NCI-H748 (cell line): ENCODE measurements around the gene KRT81.

Source experiments
- DNase-seq: peaks from one replicate; lab custom pipeline; 2025; ENCODE audit not compliant: unreplicated experiment; lab: John Stamatoyannopoulos, UW

The KRT81 gene

DNA sequence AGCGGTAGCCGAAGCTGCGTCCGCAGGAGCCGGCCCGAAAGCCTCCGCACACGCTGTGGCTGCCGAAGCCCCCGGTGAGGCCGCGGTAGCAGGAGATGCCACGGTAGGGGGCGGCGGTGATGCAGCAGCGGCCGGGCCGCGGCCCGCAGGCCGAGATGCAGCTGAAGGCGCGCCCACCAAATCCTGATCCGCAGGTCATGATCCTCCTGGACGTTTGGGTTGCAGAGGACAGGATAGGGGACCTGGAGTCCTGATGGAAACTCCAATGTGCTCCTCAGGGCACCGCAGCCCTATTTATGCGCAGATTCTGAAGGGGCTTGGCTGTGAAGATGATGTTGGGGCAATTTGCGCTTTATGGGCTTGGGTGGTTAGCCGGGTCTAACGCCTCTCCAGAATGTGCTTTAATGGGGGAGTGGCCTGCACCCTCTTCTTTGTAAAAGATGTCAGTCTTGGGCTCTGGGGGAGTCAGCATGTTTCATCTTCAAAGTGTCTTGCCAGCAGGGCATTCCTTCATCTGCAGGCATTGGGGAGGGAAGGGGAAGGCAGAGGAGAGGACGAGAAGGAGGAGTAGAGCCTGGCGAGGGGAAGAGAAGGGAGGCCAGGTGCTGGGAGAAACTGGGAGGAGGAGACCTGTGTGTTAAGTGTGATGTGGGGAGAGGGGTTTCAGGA is at the start of gene KRT81:
Gene KRT81 (minus strand): TSS at position 268 of the 669 bp plus-strand sequence. CDS start 69 bp downstream, at position 199.
- no peak for DNase-seq

DNA sequence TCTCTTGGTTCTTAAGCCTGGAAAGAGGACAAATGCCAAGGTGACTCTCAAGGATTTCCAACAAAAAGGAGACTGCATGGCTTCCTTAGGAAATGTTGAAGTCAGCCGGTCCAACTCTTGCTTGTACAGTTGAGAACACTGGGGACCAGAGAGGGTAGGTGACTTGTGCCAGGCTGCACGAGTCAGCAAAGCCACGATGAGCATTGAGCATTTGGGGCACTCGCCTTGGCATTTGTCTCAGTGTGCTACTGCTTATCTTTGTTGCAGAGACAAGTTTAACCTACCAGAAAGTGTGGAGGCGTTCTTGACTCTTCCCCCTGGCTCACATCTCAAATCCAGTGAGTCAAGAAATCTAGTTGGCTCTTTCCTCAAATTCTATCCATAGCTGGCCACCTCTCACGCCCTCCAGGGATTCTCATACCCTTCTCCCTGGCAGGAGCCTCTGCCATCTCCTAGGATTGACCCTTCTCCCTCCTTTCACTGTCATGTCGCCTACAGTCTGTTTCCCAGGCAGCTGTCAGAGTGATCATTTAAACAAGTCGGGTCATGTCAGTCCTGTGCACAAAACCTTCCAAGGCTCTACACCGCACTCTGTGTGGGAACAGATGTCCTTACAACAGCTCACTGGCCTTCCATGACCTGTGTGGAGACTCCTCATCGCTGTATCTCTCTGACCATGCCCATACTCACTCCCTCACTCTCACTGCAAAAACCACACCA is 47.1 kb upstream of the KRT81 start:
- DNase-seq = no peak

DNA sequence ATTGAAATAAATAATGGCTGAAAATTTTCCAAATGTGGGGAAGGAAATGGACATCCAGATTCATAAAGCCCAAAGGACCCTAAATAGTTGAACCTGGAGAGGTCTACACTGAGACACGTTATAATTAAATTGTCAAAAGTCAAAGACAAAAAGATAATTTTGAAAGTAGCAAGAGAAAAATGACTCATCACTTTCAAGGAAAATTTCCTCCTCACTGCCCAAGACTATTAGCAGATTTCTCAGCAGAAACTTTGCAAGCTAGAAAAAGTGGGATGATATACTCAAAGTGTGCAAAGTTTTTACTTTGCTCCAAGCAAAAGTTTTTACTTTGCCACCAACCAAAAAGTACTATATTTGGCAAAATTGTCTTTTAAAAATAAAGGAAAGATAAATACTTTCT is 45.7 kb upstream of the KRT81 start:
- DNase-seq = no peak

DNA sequence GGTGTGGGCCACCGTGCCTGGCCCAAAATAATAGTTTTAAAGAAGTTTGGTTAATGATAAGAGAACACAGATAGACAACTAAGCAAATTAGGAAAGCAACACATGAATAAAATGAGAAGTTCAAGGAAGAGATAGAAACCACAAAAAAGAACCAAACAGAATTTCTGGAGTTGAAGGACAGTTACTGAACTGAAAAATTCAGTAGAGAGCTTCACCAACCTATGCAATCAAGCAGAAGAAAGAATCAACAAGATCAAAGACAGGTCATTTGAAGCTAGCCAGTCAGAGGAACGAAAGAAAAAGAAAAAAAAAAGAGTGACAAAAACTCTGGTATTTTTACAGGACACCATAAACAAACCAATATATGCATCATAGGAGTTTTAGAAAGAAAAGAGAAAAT is 45.3 kb upstream of the KRT81 start:
- DNase-seq = no peak

DNA sequence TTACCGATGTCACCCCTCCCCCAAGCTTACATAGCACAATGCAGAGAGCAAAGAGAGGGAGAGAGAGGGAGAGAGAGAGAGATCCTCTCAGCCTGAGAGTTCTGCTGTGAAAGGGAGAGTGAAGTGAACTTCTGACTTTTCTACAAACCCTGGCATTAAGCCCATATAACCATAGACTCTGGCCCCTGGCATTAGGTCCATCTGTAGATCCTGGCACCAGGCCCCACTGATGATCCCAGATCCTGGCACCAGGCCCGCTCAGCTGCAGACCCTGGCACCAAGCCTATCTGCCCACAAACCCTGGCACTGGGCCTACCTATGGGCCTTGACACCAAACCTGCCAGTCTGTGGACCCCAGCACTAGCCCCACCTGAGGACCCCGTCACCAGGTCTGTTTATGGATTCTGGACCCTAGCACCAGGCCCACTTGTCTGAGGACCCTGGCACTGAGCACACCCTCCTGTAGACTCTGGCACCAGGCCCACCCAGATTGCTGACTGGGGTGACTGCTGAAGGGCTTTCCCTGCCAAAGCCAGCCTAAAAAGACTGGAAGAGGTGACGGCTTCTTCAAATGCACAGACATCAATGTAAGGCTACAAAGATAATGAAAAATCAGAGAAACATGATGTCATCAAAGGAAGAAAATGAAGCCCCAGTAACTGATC is 44.4 kb upstream of the KRT81 start:
- no peak for DNase-seq

DNA sequence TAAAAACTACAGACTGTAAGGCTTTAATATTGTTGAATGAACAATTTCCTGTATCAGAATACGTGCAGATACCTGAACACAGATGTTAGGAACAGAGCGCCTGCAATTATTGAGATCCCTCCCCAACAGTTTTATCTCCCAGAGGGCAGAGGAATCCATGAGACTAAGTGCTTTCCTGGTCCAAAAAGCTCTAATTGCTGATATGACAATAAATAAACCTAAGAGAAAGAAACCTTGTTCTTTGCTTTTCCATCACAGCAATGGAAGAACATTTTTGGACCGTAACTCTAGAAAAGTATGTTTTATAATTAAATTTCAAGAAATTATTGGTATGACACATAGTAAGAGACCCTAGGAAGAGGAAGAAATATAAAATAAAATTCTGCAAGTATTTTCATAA is 42.9 kb upstream of the KRT81 start:
- DNase-seq = no peak

DNA sequence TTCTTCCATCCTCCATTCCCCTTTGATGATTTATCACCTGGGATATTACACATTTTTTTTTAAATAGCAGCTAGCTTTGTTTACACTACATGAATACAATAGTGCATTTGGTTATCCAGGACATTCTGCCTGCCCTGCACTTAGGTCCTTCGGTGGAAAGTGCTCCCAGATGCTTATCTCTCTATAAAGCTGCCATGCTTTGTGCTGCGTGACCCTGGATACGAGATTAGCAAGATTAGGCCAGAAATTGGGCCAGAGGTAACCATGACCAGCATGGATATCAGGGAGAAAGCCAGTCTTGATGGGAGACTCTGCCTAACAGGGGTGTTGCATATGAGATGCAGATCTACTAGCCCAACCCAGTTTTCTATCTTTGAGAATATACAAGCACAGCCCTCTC is 42.0 kb upstream of the KRT81 start:
- no peak for DNase-seq

DNA sequence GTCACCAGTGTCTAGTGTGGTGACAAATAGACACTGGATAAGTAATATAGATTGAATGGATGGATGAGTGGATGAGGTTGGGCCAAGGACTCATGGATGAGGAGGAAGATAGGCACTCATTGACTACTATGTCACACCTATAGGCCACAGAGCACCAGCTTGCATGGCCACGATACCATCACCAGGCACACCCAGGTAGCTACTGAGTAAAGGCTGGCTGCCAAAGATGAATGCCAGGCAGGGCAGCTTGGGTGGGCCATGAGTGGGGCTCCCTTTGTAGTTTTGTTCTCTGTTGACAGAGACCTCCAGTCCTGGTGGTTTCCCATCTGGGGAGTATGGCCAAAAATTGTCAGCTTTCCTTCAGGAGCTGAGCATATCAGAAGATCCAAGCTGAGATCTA is 41.0 kb upstream of the KRT81 start:
- no peak for DNase-seq

DNA sequence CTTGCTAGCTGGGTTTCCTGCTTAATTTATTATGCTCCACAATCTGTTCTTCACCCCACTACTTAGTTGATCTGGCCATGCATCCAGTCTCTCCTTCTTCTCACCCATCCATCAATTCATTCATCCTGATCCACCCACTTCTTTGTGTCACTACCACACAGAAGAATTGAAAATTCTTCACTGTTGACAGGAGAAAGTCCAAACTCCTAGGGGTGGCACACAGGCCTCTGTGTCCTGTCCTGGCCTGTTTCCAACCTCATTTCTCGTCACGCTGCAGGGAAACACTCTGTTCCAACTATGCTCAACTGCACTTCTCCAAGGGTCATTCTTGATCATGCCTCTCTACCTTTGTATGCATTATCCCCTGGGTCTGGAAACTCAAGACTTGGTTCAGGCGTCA is 40.5 kb upstream of the KRT81 start:
- DNase-seq = no peak

DNA sequence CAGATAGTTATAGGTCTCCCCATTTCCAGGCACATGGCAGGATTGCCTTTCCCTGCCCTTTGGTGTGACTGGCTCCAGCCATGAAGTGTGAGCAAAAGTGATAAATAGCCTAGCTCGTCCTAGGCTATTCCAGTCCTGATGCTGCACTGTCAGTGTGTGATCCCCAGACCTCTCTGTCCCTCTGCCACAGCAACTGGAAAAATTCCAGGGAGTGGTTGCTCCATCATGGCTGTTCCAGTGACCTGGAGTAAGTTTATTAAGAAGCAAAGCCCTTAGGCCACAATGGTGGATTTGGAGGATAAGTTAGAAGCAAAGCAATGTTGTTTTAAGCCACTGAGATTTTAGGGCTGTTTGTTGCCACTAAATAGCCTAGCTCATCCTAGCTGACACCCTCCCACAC is 39.7 kb upstream of the KRT81 start:
- DNase-seq = no peak

DNA sequence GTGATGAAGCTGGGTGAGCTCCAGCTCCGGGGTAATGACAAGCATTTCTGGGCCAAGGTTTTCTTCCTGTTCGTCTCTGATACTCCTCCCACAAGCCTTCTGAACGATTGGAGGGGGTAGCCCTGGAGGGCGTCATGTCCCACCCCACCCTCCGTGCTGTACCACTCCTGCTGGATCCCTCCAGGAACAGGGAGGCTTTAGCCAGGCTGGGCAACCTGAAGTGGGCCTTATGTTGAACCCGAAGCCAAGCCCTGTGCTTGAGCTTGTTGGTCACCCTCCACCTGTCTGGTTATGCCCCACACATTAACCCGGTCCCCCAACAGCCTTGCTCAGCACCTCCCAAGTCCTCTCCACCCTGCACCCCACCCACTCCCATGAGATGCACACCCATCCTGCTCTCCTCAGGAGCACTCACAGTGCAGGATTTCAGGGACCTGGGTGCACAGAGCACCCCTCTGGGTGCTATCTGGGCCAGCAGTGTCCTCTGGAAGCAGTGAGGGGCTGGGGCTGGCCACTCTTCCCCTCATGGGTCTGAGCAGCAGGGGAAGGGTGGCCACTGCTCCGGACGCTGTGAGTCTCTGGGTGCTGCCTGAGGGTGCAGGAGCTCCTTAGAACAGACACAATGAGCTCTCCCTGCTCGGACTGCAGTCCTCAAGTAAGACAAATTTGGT is 36.6 kb upstream of the KRT81 start:
- no peak for DNase-seq

DNA sequence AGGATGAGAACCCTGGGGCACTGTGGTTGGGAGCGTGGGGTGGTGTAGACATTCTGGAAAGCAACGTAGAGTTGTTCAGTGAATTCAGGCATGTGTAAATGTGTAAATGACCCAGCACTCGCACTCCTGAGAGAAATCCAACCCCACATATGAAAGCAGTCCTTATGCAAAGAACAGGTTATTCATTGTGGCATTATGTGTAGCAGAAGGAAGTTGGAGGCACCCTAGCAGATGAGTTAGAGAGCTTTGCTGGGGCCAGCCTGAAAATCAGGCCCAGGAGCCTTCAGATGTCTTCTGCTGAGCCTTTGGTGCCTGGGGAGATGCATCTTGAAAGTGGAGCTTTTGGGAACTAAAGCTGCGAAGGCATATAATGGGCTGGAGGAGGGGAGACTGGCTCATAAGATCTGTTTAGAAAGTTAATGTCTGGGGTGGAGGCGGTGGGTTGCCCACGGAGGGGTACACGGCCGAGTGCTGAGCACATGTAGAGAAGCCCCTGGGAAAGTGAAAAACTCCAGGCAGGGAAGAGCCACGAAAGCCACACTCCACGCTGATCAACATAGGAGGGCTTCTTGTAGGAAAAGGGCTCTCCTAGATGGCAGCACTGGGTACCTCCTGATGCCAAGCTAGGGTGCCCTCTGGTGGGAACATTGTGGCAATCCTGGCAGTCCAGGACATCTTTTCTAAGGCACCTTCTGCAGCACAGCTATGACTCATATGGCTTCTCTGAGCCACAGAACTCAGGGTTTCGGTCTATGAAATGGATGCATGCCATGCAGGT is 35.9 kb upstream of the KRT81 start:
- DNase-seq = peak; percentile 77

DNA sequence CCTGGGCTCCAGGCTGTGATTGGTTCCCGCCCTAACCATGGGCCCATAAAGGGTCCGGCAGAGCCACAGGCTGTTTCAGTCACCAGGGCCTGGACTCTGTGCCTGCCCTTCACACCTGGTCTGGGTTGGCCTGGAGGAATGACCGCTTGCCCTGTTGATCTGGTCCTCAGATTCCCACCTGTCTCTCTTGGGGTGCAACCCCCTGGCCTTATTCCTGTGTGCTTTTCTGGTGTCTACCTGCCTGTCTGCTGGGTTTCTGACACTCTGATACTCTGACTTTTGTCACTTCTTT is 32.8 kb upstream of the KRT81 start:
- no peak for DNase-seq

DNA sequence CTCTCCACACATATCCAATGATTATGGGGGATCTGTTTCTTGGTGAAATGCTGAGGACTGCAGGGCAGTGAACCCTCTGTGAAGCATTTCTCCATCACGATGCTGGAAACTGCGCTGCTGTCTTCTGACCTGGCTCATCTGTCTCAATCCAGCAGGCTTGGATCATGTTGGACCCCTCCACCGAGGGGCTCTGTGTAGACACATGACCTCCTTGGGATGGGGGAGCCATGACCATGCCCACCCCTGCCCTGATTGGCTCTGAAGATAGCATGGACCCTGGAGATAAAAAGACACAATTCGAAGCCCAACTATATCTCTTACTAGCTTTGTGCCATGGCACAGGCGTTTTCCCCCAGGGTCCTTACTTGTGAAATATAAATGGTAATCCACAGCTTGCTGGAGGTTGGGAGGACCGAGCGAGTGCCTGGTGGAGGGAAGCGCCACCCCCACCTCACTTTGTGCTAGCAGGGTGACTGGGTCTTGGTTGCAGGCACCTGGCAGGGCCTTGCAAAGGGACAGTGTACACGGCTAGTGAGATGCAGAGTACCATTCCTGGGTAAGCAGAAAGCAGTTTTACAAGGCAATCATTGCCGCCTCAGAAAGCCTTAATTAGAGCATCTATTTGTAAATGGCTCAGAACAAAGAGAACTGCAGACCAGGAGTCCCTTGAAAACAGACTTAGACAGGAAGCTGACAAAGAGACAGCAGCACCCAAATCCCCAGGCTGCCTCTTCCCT is 32.2 kb upstream of the KRT81 start:
- peak; percentile 48 for DNase-seq

DNA sequence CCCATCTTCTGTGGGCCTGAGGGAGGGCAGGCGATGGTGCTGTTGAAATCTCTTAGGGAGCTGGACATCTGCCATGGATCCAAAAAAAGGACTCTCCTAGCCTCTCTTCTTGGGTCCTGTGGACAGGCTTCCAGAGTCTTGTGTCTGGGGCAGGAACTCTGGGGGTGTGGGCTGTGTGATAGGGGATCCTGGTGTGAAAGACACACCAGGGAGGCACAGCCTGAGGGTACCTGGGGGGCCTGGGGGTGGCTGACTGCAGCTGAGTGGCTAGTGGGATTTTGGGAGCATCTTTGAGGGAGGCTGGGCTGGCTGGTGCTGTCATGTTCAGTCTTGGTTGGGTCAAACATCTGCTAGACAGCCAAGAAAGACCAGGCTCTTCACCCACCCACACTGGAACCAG is 31.7 kb upstream of the KRT81 start:
- no peak for DNase-seq

DNA sequence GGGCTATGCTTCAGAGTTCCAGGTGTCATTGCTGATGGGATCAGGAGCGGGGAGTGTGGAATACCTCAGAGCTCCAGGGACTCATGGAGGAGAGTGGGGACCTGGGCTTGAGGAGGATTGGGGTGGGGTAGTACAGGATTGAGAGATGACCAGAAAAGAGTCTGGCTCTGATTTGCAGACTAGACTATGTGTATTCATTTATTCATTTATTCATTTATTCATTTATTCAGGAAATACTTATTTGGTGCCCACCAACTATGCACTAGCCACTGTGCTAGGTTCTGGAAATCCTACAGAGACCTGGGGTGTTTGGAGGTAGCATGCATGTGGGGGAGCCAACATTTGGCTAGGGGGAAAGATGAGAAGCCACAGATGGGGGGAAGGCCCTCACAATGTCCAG is 30.7 kb upstream of the KRT81 start:
- DNase-seq = no peak

DNA sequence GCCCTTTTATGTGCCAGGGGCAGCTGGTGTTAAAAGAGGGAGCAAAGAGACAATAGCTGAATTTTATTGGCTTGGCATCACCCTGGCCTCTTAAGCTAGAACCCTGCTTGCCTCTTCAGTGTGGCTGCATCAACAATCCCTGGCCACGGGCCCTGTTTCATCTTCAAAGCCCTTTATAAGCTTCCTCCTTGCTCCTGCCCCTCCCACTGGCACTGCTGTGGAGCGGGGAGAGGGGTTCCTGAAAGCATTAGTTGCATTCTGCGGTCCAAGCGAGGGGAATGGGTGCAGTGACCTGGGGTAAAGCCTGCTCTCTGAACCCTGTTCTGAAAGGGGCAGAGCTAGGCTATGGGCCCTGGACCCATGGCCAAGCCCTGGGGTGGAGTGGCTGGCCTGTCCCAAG is 30.1 kb upstream of the KRT81 start:
- DNase-seq = no peak

DNA sequence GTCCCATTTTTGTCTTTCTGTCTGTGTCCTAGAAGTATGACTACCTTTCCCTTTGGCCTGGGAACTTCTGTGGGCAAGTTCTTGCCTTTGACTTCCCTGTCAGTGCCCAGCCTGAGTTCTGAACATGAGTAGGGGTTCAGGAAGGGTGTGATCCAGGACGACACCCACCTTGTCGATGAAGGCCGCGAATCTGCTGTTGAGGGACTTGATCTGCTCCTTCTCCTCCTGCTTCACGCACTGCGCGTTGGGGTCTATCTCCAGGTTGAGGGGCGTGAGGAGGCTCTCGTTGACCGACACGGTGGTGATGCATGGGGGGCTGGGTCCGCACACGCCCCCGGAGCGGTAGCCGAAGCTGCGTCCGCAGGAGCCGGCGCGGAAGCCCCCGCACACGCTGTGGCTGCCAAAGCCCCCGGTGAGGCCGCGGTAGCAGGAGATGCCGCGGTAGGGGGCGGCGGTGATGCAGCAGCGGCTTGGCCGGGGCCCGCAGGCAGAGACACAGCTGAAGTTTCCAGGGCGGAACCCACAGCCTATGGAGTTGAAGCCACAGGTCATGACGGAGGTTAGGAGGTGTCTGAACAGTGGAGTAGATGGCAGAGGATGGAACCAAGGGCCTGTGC is 29.6 kb upstream of the KRT81 start, which contains the start of gene KRT83:
Gene KRT83 (minus strand): TSS at position 615 of the 617 bp plus-strand sequence. CDS start 63 bp downstream, at position 552.
- DNase-seq = no peak

DNA sequence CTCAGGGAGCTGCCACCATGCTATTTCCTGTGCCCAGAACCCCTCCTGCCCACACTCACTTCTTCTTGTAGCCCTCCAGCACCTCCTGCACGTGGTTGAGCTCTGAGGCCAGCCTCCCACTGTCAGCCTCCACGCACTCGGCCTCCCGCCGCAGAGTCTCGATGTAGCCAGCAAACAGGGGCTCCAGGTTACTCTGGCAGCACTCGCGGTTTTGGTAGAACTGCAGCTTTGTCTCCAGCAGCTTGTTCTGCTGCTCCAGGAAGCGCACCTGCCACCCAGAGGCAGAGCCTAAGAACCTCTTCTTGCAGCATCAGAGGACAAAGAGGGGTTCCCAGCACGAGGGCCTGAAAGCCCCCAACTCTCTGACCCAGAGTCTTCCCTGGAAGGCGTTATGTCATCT is 27.8 kb upstream of the KRT81 start:
- DNase-seq = peak; percentile 28
